Smooth muscle cell (in vitro differentiated cells): ENCODE data around the gene GSG1L. TPM values are rescaled to one million over a fixed set of nuclear protein-coding genes. Genes with fewer than 3 reads are reported as not detected.

Source experiments
- DNase-seq: peaks from one replicate; lab custom pipeline; 2025; ENCODE audit not compliant: unreplicated experiment; lab: John Stamatoyannopoulos, UW
- H2AFZ ChIP-seq: fragments of 200-600 bp; sonication (generic); 2 replicates; pipeline ENCODE4 v1.6.0; 2016; ENCODE audit warnings: antibody characterized with exemption, low read depth, mild to moderate bottlenecking
- H3F3A ChIP-seq: fragments of 200-600 bp; sonication (generic); 2 replicates; pipeline ENCODE4 v1.6.0; 2017; ENCODE audit warnings: antibody characterized with exemption, low read depth
- H3K27ac ChIP-seq: fragments of 200-600 bp; sonication (generic); 2 replicates; pipeline ENCODE4 v1.5.1; 2016; ENCODE audit warnings: low read depth, mild to moderate bottlenecking
- H3K27me3 ChIP-seq: fragments of 200-600 bp; sonication (generic); 2 replicates; pipeline ENCODE4 v1.6.1; 2016; ENCODE audit warnings: low read depth, mild to moderate bottlenecking
- H3K36me3 ChIP-seq: fragments of 200-600 bp; sonication (generic); 2 replicates; pipeline ENCODE4 v1.5.1; 2016; ENCODE audit warnings: low read depth
- H3K4me1 ChIP-seq: fragments of 200-600 bp; sonication (generic); 2 replicates; pipeline ENCODE4 v1.5.1; 2016; ENCODE audit warnings: low read depth
- H3K4me2 ChIP-seq: fragments of 200-600 bp; sonication (generic); 2 replicates; pipeline ENCODE4 v1.6.0; 2016; ENCODE audit warnings: mild to moderate bottlenecking
- H3K4me3 ChIP-seq: fragments of 200-600 bp; sonication (generic); 2 replicates; pipeline ENCODE4 v1.5.1; 2016; ENCODE audit warnings: mild to moderate bottlenecking
- H3K79me2 ChIP-seq: fragments of 200-600 bp; sonication (generic); 2 replicates; pipeline ENCODE4 v1.6.0; 2016; ENCODE audit warnings: low read depth, mild to moderate bottlenecking
- H3K9ac ChIP-seq: fragments of 200-600 bp; sonication (generic); 2 replicates; pipeline ENCODE4 v1.6.0; 2016; ENCODE audit warnings: low read depth
- H3K9me3 ChIP-seq: fragments of 200-600 bp; sonication (generic); replicated peaks from 2 replicates; pipeline ENCODE4 v1.5.1; 2016; ENCODE audit warnings: low read depth
- H4K20me1 ChIP-seq: fragments of 200-600 bp; sonication (generic); 2 replicates; pipeline ENCODE4 v1.6.0; 2016; ENCODE audit warnings: low read depth
- WGBS: methylation state at CpG from one replicate; pipeline ENCODE4 v1.1.7; 2016; ENCODE audit warnings: low lambda C conversion rate; 5-methylcytosine and 5-hydroxymethylcytosine counted together
- polyA plus RNA-seq: library from polyadenylated mRNA; unstranded; fragments of >200 nt; fragmentation: Nextera tagmentation; extraction: Ambion mirVana; gene quantifications from 2 replicates; pipeline ENCODE4 v1.2.1, GENCODE V29; 2016
- total RNA-seq: library from RNA; depleted of rRNA; stranded (reverse); fragments of >200 nt; gene quantifications from 2 replicates; pipeline ENCODE4 v1.2.3, GENCODE V29; 2014
- TF ChIP-seq, protein P1 (sequence below): fragments of 200-600 bp; sonication (generic); IDR thresholded peaks from 2 replicates; pipeline ENCODE4 v1.5.1; 2017; ENCODE audit warnings: borderline replicate concordance, mild to moderate bottlenecking, antibody characterized with exemption; ENCODE audit not compliant: insufficient read depth, poor library complexity, severe bottlenecking

Gene GSG1L
- total and polyA plus RNA-seq, 2 experiments from 2014 or later = 0.31 TPM; not detected in 1

DNA sequence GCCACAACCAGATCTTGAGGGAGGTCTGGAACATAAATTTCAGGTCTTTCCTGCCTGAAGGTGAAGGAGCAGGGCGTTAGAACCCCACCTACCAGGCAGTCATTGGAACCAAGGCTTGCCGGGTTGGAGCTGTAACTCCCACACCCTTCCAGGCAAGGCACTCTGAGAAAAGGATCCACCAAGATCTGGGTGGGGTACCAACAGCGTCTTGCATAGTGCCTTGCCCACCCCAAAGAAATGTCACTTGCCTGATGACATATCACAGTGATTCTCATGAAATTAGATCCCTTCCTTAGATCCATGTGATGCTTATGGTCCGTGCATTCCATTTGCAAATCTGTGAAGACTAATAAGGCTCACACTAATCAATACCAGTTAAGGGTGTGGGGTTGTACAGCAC is 312.3 kb downstream of the GSG1L start:
- TF ChIP-seq, protein P1, sequence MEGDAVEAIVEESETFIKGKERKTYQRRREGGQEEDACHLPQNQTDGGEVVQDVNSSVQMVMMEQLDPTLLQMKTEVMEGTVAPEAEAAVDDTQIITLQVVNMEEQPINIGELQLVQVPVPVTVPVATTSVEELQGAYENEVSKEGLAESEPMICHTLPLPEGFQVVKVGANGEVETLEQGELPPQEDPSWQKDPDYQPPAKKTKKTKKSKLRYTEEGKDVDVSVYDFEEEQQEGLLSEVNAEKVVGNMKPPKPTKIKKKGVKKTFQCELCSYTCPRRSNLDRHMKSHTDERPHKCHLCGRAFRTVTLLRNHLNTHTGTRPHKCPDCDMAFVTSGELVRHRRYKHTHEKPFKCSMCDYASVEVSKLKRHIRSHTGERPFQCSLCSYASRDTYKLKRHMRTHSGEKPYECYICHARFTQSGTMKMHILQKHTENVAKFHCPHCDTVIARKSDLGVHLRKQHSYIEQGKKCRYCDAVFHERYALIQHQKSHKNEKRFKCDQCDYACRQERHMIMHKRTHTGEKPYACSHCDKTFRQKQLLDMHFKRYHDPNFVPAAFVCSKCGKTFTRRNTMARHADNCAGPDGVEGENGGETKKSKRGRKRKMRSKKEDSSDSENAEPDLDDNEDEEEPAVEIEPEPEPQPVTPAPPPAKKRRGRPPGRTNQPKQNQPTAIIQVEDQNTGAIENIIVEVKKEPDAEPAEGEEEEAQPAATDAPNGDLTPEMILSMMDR = no peak
- no peak overlapping the region for H3K4me3 ChIP-seq

DNA sequence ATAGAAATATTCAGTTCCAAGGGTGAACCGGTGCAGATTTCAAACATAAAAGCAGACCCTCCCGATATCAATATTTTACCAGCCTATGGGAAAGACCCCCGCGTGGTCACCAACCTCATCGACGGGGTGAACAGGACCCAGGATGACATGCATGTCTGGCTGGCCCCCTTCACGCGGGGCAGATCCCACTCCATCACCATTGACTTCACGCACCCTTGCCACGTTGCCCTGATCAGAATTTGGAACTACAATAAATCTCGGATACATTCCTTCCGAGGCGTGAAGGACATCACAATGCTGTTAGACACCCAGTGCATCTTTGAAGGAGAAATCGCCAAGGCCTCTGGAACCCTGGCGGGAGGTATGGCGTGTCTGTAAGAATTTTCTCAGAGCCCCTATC is 313.6 kb downstream of the GSG1L start:
- Histone ChIP-seq H3K4me1 (no peaks in the 10 kb centered on the region), H3K36me3 (no peaks in the 10 kb centered on the region), H3K27me3 (no peaks in the 10 kb centered on the region), H3K9ac (no peak overlapping the region), H3K9me3 (no peaks in the 10 kb centered on the region), H3K4me3 (no peak overlapping the region), H3K79me2 (no peaks in the 10 kb centered on the region), H4K20me1 (no peaks in the 10 kb centered on the region), H3K27ac (no peak overlapping the region), H2AFZ (no peak overlapping the region), H3F3A (no peaks in the 10 kb centered on the region), H3K4me2 (no peak overlapping the region)
- TF ChIP-seq, protein P1 = no peak
- DNase-seq = no peak
- 97% methylated on average over 16 of the region's 16 CpGs for WGBS

More for the DNA sequence above, 312.3 kb downstream of the GSG1L start:
- DNase-seq = no peak
- no peaks in the 10 kb centered on the region for H3K79me2 ChIP-seq
- H3K4me1 ChIP-seq = no peaks in the 10 kb centered on the region
- H2AFZ ChIP-seq = no peak overlapping the region
- WGBS = 93% methylated on average over 4 of the region's 4 CpGs
- no peak overlapping the region for H3K27ac ChIP-seq
- no peak overlapping the region for H3K4me2 ChIP-seq
- no peaks in the 10 kb centered on the region for H3K27me3 ChIP-seq
- no peaks in the 10 kb centered on the region for H3K36me3 ChIP-seq
- no peaks in the 10 kb centered on the region for H4K20me1 ChIP-seq
- no peaks in the 10 kb centered on the region for H3F3A ChIP-seq
- H3K9ac ChIP-seq = no peak overlapping the region
- H3K9me3 ChIP-seq = no peaks in the 10 kb centered on the region

DNA sequence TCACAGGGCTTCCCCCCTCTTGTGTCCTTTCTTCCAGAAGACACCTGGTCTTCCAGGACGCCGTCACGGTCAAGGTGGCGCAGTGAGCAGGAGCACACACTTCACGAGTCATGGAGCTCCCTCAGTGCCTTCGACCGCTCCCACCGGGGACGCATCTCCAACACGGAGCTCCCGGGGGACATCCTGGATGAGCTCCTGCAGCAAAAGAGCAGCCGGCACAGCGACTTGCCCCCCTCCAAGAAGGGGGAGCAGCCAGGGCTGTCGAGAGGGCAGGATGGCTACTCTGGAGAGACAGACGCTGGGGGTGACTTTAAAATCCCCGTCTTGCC is 314.0 kb downstream of the GSG1L start:
- H3K36me3 ChIP-seq = no peaks in the 10 kb centered on the region
- H3K27ac ChIP-seq = no peak overlapping the region
- H4K20me1 ChIP-seq = no peaks in the 10 kb centered on the region
- TF ChIP-seq, protein P1 = no peak
- no peaks in the 10 kb centered on the region for H3K79me2 ChIP-seq
- no peaks in the 10 kb centered on the region for H3K4me1 ChIP-seq
- no peak overlapping the region for H3K4me3 ChIP-seq
- H3K9me3 ChIP-seq = no peaks in the 10 kb centered on the region
- no peak overlapping the region for H3K9ac ChIP-seq
- WGBS = 94% methylated on average over 13 of the region's 16 CpGs
- no peaks in the 10 kb centered on the region for H3F3A ChIP-seq
- H3K27me3 ChIP-seq = no peaks in the 10 kb centered on the region
- no peak for DNase-seq
- no peak overlapping the region for H3K4me2 ChIP-seq
- H2AFZ ChIP-seq = no peak overlapping the region

DNA sequence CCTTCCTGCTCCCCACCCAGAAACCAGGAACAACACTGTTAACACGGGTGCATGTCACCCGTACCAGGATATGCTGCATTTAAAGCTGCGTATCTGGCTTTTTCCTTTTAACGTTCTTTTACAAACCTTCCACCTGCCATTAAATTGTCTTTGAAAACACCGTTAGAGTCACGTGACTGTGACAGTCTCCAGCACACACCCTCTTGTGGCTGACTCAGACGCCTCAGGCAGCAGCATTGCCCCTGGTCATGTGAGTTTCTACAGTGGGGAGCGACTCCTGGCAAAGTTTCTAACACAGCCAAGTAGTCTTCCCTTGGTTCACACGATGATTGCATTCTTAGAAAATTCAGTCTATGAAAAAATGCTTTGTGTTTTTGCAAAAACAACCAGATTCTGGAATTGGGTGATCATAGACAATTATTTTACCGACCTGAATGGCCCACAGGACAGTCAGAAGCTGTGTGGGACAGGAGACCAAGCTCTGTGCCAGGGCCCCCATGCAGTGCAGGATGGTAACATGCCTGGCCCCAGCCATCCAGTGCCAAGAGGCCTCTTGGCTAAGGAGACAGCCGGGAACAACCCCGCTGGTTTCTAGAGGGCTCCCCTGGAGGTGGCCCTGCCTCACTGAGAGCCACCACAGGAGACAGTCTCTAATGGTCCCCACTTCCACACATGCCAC is 314.5 kb downstream of the GSG1L start:
- DNase-seq = no peak
- Histone ChIP-seq H3K4me2 (no peak overlapping the region), H3K4me3 (no peak overlapping the region), H3F3A (no peaks in the 10 kb centered on the region), H3K9ac (no peak overlapping the region), H3K9me3 (no peaks in the 10 kb centered on the region), H3K36me3 (no peaks in the 10 kb centered on the region), H3K79me2 (no peaks in the 10 kb centered on the region), H3K27ac (no peak overlapping the region), H2AFZ (no peak overlapping the region), H3K27me3 (no peaks in the 10 kb centered on the region), H4K20me1 (no peaks in the 10 kb centered on the region), H3K4me1 (no peaks in the 10 kb centered on the region)
- TF ChIP-seq, protein P1 = no peak
- WGBS = 43% methylated on average over 12 of the region's 12 CpGs
